ENCODE measurements around the gene TENM3.
"Not testable (repeated sequence)": the region's sequence is repeated elsewhere in the genome, so short reads cannot be mapped to it uniquely, and the experiment has no call there.

TENM3 gene

DNA sequence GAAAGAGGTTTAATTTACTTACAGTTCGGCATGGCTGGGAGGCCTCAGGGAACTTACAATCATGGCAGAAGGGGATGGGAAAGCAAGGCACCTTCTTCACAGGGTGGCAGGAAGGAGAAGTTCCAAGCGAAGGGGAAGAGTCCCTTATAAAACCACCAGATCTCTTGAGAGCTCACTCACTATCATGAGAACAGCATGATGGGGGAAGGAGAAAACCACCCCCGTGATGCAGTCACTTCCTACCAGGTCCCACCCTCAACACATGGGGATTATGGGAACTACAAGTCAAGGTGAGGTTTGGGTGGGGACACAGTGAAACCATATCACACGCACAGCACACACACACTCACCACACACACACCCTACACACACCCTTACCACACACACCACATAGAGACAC lies 569.7 kb downstream of the TENM3 start:
- no peak overlapping the region for H3K27ac ChIP-seq (ENCODE audit: low read depth, low read length)
- H3K9me3 ChIP-seq (ENCODE audit: control insufficient read depth, insufficient read depth, low read length) = peaks cover 11% of the 10 kb centered on the region; the same call in 1 of the 2 replicates
- TF ChIP-seq EZH2phosphoT487 (IDR thresholded peaks at IDR 0.05; ENCODE audit: borderline replicate concordance, low read length) = no peak
- TF ChIP-seq, protein P1, sequence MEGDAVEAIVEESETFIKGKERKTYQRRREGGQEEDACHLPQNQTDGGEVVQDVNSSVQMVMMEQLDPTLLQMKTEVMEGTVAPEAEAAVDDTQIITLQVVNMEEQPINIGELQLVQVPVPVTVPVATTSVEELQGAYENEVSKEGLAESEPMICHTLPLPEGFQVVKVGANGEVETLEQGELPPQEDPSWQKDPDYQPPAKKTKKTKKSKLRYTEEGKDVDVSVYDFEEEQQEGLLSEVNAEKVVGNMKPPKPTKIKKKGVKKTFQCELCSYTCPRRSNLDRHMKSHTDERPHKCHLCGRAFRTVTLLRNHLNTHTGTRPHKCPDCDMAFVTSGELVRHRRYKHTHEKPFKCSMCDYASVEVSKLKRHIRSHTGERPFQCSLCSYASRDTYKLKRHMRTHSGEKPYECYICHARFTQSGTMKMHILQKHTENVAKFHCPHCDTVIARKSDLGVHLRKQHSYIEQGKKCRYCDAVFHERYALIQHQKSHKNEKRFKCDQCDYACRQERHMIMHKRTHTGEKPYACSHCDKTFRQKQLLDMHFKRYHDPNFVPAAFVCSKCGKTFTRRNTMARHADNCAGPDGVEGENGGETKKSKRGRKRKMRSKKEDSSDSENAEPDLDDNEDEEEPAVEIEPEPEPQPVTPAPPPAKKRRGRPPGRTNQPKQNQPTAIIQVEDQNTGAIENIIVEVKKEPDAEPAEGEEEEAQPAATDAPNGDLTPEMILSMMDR (IDR thresholded peaks at IDR 0.05; ENCODE audit: low read depth, low read length, poor library complexity, severe bottlenecking) = no peak

DNA sequence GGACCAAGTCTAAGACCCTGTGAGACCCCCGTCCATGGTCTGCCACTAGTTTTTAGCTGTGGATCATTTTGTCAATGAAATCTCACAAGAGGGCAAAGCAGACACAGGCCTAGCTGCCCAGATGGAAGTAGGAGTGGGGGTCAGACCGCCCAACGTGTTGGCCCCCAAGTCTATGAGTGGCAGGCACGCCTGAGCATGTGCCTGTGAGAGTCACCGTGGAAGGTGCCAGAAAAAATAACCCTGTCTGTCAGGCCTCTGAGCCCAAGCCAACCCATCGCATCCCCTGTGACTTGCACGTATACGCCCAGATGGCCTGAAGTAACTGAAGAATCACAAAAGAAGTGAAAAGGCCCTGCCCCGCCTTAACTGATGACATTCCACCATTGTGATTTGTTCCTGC lies 570.9 kb downstream of the TENM3 start:
- not testable (repeated sequence) for H3K79me2 ChIP-seq (ENCODE audit: control insufficient read depth, low read length); H3K27me3 ChIP-seq (ENCODE audit: control insufficient read depth, low read length); H3K27ac ChIP-seq (ENCODE audit: low read depth, low read length); H3F3A ChIP-seq (ENCODE audit: control insufficient read depth, insufficient read depth); H3K36me3 ChIP-seq (ENCODE audit: control insufficient read depth, low read length); H3K9me3 ChIP-seq (ENCODE audit: control insufficient read depth, insufficient read depth, low read length); H4K20me1 ChIP-seq (ENCODE audit: control insufficient read depth, insufficient read depth, low read depth, low read length); H3K4me2 ChIP-seq (ENCODE audit: low read length); H3K9me2 ChIP-seq (replicated peaks; ENCODE audit: control insufficient read depth, low read length); H3K4me1 ChIP-seq (ENCODE audit: control insufficient read depth, low read length); H3K4me3 ChIP-seq (ENCODE audit: low read length)

More for the DNA sequence above, 569.7 kb downstream of the TENM3 start:
- H4K20me1 ChIP-seq (ENCODE audit: control insufficient read depth, insufficient read depth, low read depth, low read length) = no peaks in the 10 kb centered on the region
- no peaks in the 10 kb centered on the region for H3K9me2 ChIP-seq (replicated peaks; ENCODE audit: control insufficient read depth, low read length)
- no peaks in the 10 kb centered on the region for H3K27me3 ChIP-seq (ENCODE audit: control insufficient read depth, low read length)
- no peaks in the 10 kb centered on the region for H3K4me1 ChIP-seq (ENCODE audit: control insufficient read depth, low read length)
- H3K36me3 ChIP-seq (ENCODE audit: control insufficient read depth, low read length) = no peaks in the 10 kb centered on the region
- no peaks in the 10 kb centered on the region for H3F3A ChIP-seq (ENCODE audit: control insufficient read depth, insufficient read depth)
- H3K4me2 ChIP-seq (ENCODE audit: low read length) = no peak overlapping the region
- H3K4me3 ChIP-seq (ENCODE audit: low read length) = no peak overlapping the region
- H3K79me2 ChIP-seq (ENCODE audit: control insufficient read depth, low read length) = no peaks in the 10 kb centered on the region

DNA sequence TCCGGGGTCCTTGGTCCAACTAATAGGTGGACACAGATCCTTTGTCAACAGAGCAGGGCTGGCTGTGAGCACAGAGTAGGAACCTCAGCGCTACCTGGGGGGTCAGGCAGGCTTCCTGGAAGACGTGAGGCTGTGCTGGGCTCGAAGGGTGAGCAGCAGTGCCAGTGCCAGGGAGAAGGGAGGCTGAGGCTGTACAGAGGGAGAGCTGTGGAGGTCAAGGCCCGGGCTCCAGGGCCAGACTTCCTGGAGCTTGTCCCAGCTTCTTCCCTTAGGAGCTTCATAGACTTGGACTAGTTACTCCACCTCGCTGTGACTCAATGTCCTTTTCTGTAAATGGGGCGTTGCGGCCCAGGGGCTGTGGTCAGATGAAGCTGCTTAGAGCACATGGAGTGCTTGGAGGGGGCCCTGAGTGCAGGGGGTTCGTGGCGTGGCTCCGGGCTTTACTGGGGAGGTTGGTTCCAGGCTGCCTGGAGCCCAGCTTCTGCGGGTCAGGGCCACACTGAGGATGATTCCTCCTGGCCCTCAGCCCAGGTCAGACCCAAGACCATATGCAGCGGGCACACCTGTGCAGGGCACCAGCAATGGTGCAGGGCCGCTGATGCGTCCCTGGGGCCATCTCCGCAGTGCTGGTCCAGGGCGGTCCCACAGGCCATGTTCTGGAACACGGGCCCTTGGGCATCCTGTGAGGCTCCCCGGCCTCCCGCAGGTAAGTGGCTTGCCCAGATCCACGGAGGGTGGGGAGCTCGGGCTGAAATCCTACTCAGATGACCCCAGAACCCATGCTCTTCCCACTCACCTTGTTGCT lies 575.9 kb downstream of the TENM3 start:
- Histone ChIP-seq H3K79me2 (ENCODE audit: control insufficient read depth, low read length) (no peaks in the 10 kb centered on the region), H3K27ac (ENCODE audit: low read depth, low read length) (no peak overlapping the region), H3K36me3 (ENCODE audit: control insufficient read depth, low read length) (no peaks in the 10 kb centered on the region), H3K4me2 (ENCODE audit: low read length) (no peak overlapping the region), H4K20me1 (ENCODE audit: control insufficient read depth, insufficient read depth, low read depth, low read length) (no peaks in the 10 kb centered on the region), H3K4me1 (ENCODE audit: control insufficient read depth, low read length) (no peaks in the 10 kb centered on the region), H3K27me3 (ENCODE audit: control insufficient read depth, low read length) (no peaks in the 10 kb centered on the region), H3F3A (ENCODE audit: control insufficient read depth, insufficient read depth) (no peaks in the 10 kb centered on the region), H3K9me2 (replicated peaks; ENCODE audit: control insufficient read depth, low read length) (no peaks in the 10 kb centered on the region), H3K9me3 (ENCODE audit: control insufficient read depth, insufficient read depth, low read length) (no peaks in the 10 kb centered on the region), H3K4me3 (ENCODE audit: low read length) (no peak overlapping the region)
- TF ChIP-seq, protein P1 (IDR thresholded peaks at IDR 0.05; ENCODE audit: low read depth, low read length, poor library complexity, severe bottlenecking) = no peak
- no peak for TF ChIP-seq EZH2phosphoT487 (IDR thresholded peaks at IDR 0.05; ENCODE audit: borderline replicate concordance, low read length)

DNA sequence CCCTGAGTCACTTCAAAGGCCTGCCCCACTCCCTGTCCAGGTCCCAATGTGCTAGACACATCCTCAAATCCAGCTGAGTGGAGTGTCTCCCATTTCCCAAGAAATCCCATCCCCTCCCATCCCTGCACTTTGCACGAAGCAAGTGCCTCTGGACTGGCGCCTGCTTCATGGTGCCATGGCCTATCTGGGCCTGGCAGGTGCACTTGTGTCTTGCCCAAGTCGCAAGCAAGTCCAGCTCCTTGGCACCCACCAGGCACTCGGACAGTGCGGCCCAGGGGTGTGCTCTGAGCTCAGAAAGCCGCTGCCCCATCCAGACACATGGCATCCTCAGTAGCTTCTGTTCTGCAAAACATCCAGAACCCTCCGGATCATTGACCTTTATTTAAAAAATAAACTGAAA lies 576.5 kb downstream of the TENM3 start:
- Histone ChIP-seq H3K27ac (ENCODE audit: low read depth, low read length) (no peak overlapping the region), H3K27me3 (ENCODE audit: control insufficient read depth, low read length) (no peaks in the 10 kb centered on the region), H3K79me2 (ENCODE audit: control insufficient read depth, low read length) (no peaks in the 10 kb centered on the region), H3K4me3 (ENCODE audit: low read length) (no peak overlapping the region), H3F3A (ENCODE audit: control insufficient read depth, insufficient read depth) (no peaks in the 10 kb centered on the region), H3K4me1 (ENCODE audit: control insufficient read depth, low read length) (no peaks in the 10 kb centered on the region), H3K4me2 (ENCODE audit: low read length) (no peak overlapping the region), H4K20me1 (ENCODE audit: control insufficient read depth, insufficient read depth, low read depth, low read length) (no peaks in the 10 kb centered on the region), H3K36me3 (ENCODE audit: control insufficient read depth, low read length) (no peaks in the 10 kb centered on the region), H3K9me2 (replicated peaks; ENCODE audit: control insufficient read depth, low read length) (no peaks in the 10 kb centered on the region), H3K9me3 (ENCODE audit: control insufficient read depth, insufficient read depth, low read length) (no peaks in the 10 kb centered on the region)
- TF ChIP-seq, protein P1 (IDR thresholded peaks at IDR 0.05; ENCODE audit: low read depth, low read length, poor library complexity, severe bottlenecking) = no peak
- no peak for TF ChIP-seq EZH2phosphoT487 (IDR thresholded peaks at IDR 0.05; ENCODE audit: borderline replicate concordance, low read length)
